H1 (cell line): Measurements from ENCODE around the gene UBE2E3. TPM values are rescaled to one million over a fixed set of nuclear protein-coding genes. Genes with fewer than 3 reads are reported as not detected.
"Not testable (repeated sequence)": the region's sequence is repeated elsewhere in the genome, so short reads cannot be mapped to it uniquely, and the experiment has no call there.

Experiments
- CTCF ChIA-PET: fragments of 300-600 bp; sonication (Branson Sonifier 250); formaldehyde crosslinking; loops from one replicate; lab custom pipeline; 2021; ENCODE audit not compliant: partially characterized antibody; lab: Charles Lee
- POLR2A ChIA-PET: fragments of 300-600 bp; sonication (Branson Sonifier 250); formaldehyde crosslinking; loops from one replicate; lab custom pipeline; 2021; ENCODE audit warnings: inconsistent platforms; ENCODE audit not compliant: partially characterized antibody; lab: Charles Lee
- DNase-seq, 2 experiments: peaks; one replicate each; pipeline versions ENCODE4 v3.0.0 to v3.0.0-alpha.2; 2010 to 2022; ENCODE audit warnings: low spot score in 2 of 2, low read depth in 1 of 2, mixed read lengths in 1 of 2
- FAIRE-seq: peaks from 2 replicates; lab custom pipeline; 2011; peaks lifted over from hg19 to GRCh38; lab: Jason Lieb, UNC
- H2AFZ ChIP-seq: 2 replicates; pipeline ENCODE4 v1.8.1; 2012; ENCODE audit warnings: low read length, inconsistent platforms
- H2AK5ac ChIP-seq: 2 replicates; pipeline ENCODE4 v1.6.1; 2013; ENCODE audit warnings: low read depth, low read length
- H2BK120ac ChIP-seq: replicated peaks from 2 replicates; pipeline ENCODE3; 2013; ENCODE audit warnings: low read depth, low read length, inconsistent platforms
- H2BK12ac ChIP-seq: 2 replicates; pipeline ENCODE4 v1.6.1; 2013; ENCODE audit warnings: low read depth, low read length
- H2BK15ac ChIP-seq: 2 replicates; pipeline ENCODE4 v1.6.1; 2013; ENCODE audit warnings: low read length
- H2BK20ac ChIP-seq: 2 replicates; pipeline ENCODE4 v1.6.1; 2013; ENCODE audit warnings: low read length
- H2BK5ac ChIP-seq: 2 replicates; pipeline ENCODE4 v1.6.1; 2013; ENCODE audit warnings: low read depth, low read length
- H3K14ac ChIP-seq: 2 replicates; pipeline ENCODE4 v1.6.1; 2013; ENCODE audit warnings: inconsistent platforms; ENCODE audit not compliant: insufficient read length
- H3K18ac ChIP-seq: 2 replicates; pipeline ENCODE4 v1.6.1; 2013; ENCODE audit warnings: low read length; ENCODE audit errors: extremely low read depth
- H3K23ac ChIP-seq: 2 replicates; pipeline ENCODE4 v1.6.1; 2013; ENCODE audit warnings: inconsistent platforms; ENCODE audit not compliant: insufficient read length
- H3K23me2 ChIP-seq: 2 replicates; pipeline ENCODE4 v1.6.1; 2013; ENCODE audit warnings: low read depth, low read length
- H3K27ac ChIP-seq: 2 replicates; pipeline ENCODE4 v1.6.1; 2011; ENCODE audit warnings: low read depth, low read length, inconsistent platforms
- H3K27me3 ChIP-seq, 4 experiments: replicated peaks in 1 of 4; 1 replicate in 1 of 4; 2 replicates in 3 of 4; pipeline versions ENCODE4 v1.6.1 to v1.8.1; 2011 to 2013; ENCODE audit warnings: low read length in 3 of 4, mild to moderate bottlenecking in 3 of 4, inconsistent platforms in 2 of 4, mixed read lengths in 2 of 4, moderate library complexity in 1 of 4; ENCODE audit not compliant: control insufficient read depth in 3 of 4, insufficient read depth in 3 of 4; ENCODE audit errors: extremely low read depth in 1 of 4
- H3K36me3 ChIP-seq, 4 experiments: 2 replicates each; pipeline versions ENCODE4 v1.6.1 to v1.8.1; 2011 to 2013; ENCODE audit warnings: mild to moderate bottlenecking in 4 of 4, low read length in 3 of 4, moderate library complexity in 2 of 4, control low read depth in 1 of 4, inconsistent platforms in 1 of 4; ENCODE audit not compliant: insufficient read depth in 4 of 4, control insufficient read depth in 2 of 4
- H3K4ac ChIP-seq: replicated peaks from 2 replicates; pipeline ENCODE3; 2013; ENCODE audit warnings: low read length, low read depth, mixed read lengths, inconsistent platforms; ENCODE audit not compliant: insufficient read length
- H3K4me1 ChIP-seq, 4 experiments: replicated peaks in 1 of 4; 1 replicate in 1 of 4; 2 replicates in 3 of 4; pipeline versions ENCODE4 v1.6.1 to v1.8.1; 2011 to 2013; ENCODE audit warnings: low read length in 3 of 4, inconsistent platforms in 2 of 4, mixed read lengths in 1 of 4; ENCODE audit not compliant: insufficient read depth in 4 of 4, control insufficient read depth in 3 of 4
- H3K4me2 ChIP-seq, 2 experiments: 2 replicates each; pipeline versions ENCODE4 v1.6.1 to v1.8.1; 2011 to 2013; ENCODE audit warnings: low read depth in 2 of 2, low read length in 2 of 2, control low read depth in 1 of 2, inconsistent platforms in 1 of 2, mild to moderate bottlenecking in 1 of 2; ENCODE audit not compliant: insufficient read depth in 1 of 2
- H3K4me3 ChIP-seq, 4 experiments: fragments of 200-600, 300-600 bp in 1 of 4; sonication (generic), shearing (Covaris generic), sonication (Bioruptor Twin) in 1 of 4; 2 replicates each; pipeline versions ENCODE4 v1.5.1 to v1.8.1; 2011 to 2016; ENCODE audit warnings: low read length in 4 of 4, low read depth in 3 of 4, control low read depth in 2 of 4, inconsistent platforms in 2 of 4, mild to moderate bottlenecking in 2 of 4, mixed read lengths in 1 of 4, moderate library complexity in 1 of 4; ENCODE audit not compliant: insufficient read depth in 2 of 4; ENCODE audit errors: extremely low read depth in 1 of 4
- H3K56ac ChIP-seq: replicated peaks from 2 replicates; pipeline ENCODE3; 2013; ENCODE audit warnings: low read depth, mild to moderate bottlenecking, mixed read lengths, low read length, inconsistent platforms; ENCODE audit not compliant: insufficient read length
- H3K79me1 ChIP-seq: 2 replicates; pipeline ENCODE4 v1.6.1; 2013; ENCODE audit warnings: low read depth, low read length, control low read depth
- H3K79me2 ChIP-seq, 2 experiments: 2 replicates each; pipeline versions ENCODE4 v1.6.1 to v1.8.1; 2012 to 2013; ENCODE audit warnings: low read length in 2 of 2, mild to moderate bottlenecking in 2 of 2, inconsistent platforms in 1 of 2; ENCODE audit not compliant: insufficient read depth in 2 of 2, control insufficient read depth in 1 of 2
- H3K9ac ChIP-seq, 4 experiments: replicated peaks in 1 of 4; 1 replicate in 1 of 4; 2 replicates in 3 of 4; pipeline versions ENCODE4 v1.6.1 to v1.8.1; 2011 to 2013; ENCODE audit warnings: low read depth in 3 of 4, low read length in 3 of 4, control low read depth in 2 of 4, mild to moderate bottlenecking in 2 of 4, moderate library complexity in 2 of 4, inconsistent platforms in 1 of 4; ENCODE audit errors: extremely low read depth in 1 of 4
- H3K9me3 ChIP-seq, 2 experiments: 2 replicates each; pipeline versions ENCODE4 v1.6.1 to v1.8.1; 2012 to 2013; ENCODE audit warnings: mild to moderate bottlenecking in 2 of 2, moderate library complexity in 2 of 2, control low read depth in 1 of 2, inconsistent platforms in 1 of 2, low read depth in 1 of 2, low read length in 1 of 2, mixed read lengths in 1 of 2; ENCODE audit not compliant: insufficient read depth in 2 of 2
- H4K20me1 ChIP-seq, 2 experiments: replicated peaks in 1 of 2; 2 replicates each; pipeline versions ENCODE3 to v1.8.1; 2011 to 2013; ENCODE audit warnings: inconsistent platforms in 2 of 2, low read length in 2 of 2, mild to moderate bottlenecking in 1 of 2; ENCODE audit not compliant: insufficient read depth in 2 of 2, control insufficient read depth in 1 of 2
- H4K5ac ChIP-seq: 2 replicates; pipeline ENCODE4 v1.6.1; 2013; ENCODE audit warnings: low read length, low read depth, mixed read lengths, inconsistent platforms; ENCODE audit not compliant: insufficient read length
- H4K8ac ChIP-seq: 2 replicates; pipeline ENCODE4 v1.8.0; 2013; ENCODE audit warnings: mild to moderate bottlenecking, moderate library complexity, low read length, inconsistent platforms; ENCODE audit not compliant: insufficient read depth; ENCODE audit errors: extremely low read depth
- H4K91ac ChIP-seq: replicated peaks from 2 replicates; pipeline ENCODE3; 2013; ENCODE audit warnings: low read length, mixed read lengths, inconsistent platforms; ENCODE audit not compliant: insufficient read length
- WGBS, 2 experiments: shearing (Covaris generic) in 1 of 2; methylation state at CpG; one replicate each; pipeline versions ENCODE4 v1.1.6 to v1.1.7; 2013 to 2015; ENCODE audit warnings: low lambda C conversion rate in 2 of 2, mixed read lengths in 2 of 2, inconsistent platforms in 1 of 2, low coverage in 1 of 2, missing lambda C conversion rate in 1 of 2; ENCODE audit not compliant: insufficient replicate concordance in 2 of 2, insufficient coverage in 1 of 2, insufficient read length in 1 of 2; ENCODE audit errors: extremely low coverage in 1 of 2, missing lambda C conversion rate in 1 of 2; 5-methylcytosine and 5-hydroxymethylcytosine counted together
- polyA plus RNA-seq, 7 experiments: library from polyadenylated mRNA; depleted of rRNA in 3 of 7; stranded (reverse) in 5 of 7; unstranded in 2 of 7; fragments of >200 nt in 5 of 7; fragments of 200-250 nt in 2 of 7; gene quantifications; 1 replicate in 5 of 7; 2 replicates in 1 of 7; 4 replicates in 1 of 7; pipeline versions ENCODE4 v1.2.1 to v1.2.3, GENCODE V29; 2011 to 2013; ENCODE audit warnings: missing spikeins in 2 of 7, mixed read lengths in 2 of 7
- total RNA-seq: library from RNA; stranded (reverse); fragmentation: NEBNext Ultra II Directional; extraction: Animal tissue kit (Norgen Biotek cat#: 25700); gene quantifications from 2 replicates; pipeline ENCODE4 v1.2.1, GENCODE V29; 2021

The UBE2E3 gene
- total and polyA plus RNA-seq, 2 of the 8 experiments (the other 6 are each of a cell fraction or from before 2014, with no cell fraction given): 106 to 132 TPM

GRCh38 chr2:181091920-181092319 is 111.5 kb downstream of the UBE2E3 start:
- not testable (repeated sequence) for H3K27ac ChIP-seq, H4K91ac ChIP-seq
- WGBS, 2 experiments: 70% methylated on average over 4 of the region's 4 CpGs; no CpG with 5 or more reads in 1 of the 2 experiments

More at GRCh38 chr2:181091920-181092319, 111.5 kb downstream of the UBE2E3 start:
- H3K27me3 ChIP-seq, H2BK15ac ChIP-seq, H3K18ac ChIP-seq, H2BK120ac ChIP-seq, H3K23ac ChIP-seq, H2AFZ ChIP-seq, H3K79me1 ChIP-seq, H2BK20ac ChIP-seq, H2AK5ac ChIP-seq, CTCF ChIA-PET, H3K79me2 ChIP-seq, FAIRE-seq, H3K23me2 ChIP-seq, H4K20me1 ChIP-seq, H3K56ac ChIP-seq, H3K14ac ChIP-seq, H3K9ac ChIP-seq, H3K9me3 ChIP-seq, H3K4me2 ChIP-seq, H3K36me3 ChIP-seq, H3K4ac ChIP-seq, H3K4me3 ChIP-seq, H3K4me1 ChIP-seq, H2BK5ac ChIP-seq, DNase-seq, POLR2A ChIA-PET, H4K8ac ChIP-seq, H4K5ac ChIP-seq, H2BK12ac ChIP-seq: not testable (repeated sequence)
